GM12865 (cell line): ENCODE results near the gene FAM78A.

Experiments
- DNase-seq: peaks from one replicate; pipeline ENCODE4 v3.0.0; 2010; ENCODE audit warnings: low read depth
- H3K4me3 ChIP-seq: 2 replicates; pipeline ENCODE4 v1.5.1; 2011; ENCODE audit warnings: mild to moderate bottlenecking, low read depth, low read length, control low read depth
- TF ChIP-seq, protein P1 (sequence below): IDR thresholded peaks from 2 replicates; pipeline ENCODE4 v1.5.1; 2011; ENCODE audit warnings: low read length, control low read depth, low read depth, inconsistent platforms; ENCODE audit not compliant: insufficient read depth; ENCODE audit errors: missing control alignments

Gene FAM78A

DNA sequence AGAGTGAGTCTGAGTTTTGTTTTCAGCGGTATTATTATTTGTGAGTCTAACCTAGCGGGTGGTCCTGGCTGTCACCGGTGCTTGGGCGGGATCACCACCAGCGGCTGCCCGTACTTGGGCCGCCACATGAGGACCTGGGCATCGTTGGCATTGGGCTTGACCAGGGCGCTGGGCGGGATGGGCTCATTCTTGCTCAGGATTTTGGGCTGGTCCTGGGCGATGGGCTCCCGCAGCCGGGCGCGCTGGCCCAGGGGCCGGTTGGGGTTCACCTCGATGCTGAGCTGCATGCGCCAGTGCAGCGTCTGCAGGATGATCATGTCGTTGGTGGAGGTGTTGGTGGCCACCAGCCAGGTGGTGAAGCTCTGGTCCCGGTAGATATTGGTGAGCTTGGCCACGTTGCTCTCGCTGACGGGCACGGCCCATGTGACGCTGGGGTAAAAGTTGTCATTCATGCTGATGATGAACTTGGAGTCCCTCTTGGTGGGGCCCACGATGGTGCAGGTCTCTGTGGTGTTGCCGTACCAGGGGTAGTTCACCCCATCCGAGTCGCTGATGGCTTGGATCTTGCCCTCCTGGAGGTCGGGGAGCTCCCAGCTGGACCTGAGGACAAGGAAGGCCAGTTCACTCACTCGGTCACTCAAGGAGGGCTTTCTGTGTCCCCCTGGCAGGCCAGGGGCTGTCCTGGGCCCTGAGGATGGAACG, 15.4 kb downstream of the FAM78A start:
- no peak overlapping the region for H3K4me3 ChIP-seq
- TF ChIP-seq, protein P1, sequence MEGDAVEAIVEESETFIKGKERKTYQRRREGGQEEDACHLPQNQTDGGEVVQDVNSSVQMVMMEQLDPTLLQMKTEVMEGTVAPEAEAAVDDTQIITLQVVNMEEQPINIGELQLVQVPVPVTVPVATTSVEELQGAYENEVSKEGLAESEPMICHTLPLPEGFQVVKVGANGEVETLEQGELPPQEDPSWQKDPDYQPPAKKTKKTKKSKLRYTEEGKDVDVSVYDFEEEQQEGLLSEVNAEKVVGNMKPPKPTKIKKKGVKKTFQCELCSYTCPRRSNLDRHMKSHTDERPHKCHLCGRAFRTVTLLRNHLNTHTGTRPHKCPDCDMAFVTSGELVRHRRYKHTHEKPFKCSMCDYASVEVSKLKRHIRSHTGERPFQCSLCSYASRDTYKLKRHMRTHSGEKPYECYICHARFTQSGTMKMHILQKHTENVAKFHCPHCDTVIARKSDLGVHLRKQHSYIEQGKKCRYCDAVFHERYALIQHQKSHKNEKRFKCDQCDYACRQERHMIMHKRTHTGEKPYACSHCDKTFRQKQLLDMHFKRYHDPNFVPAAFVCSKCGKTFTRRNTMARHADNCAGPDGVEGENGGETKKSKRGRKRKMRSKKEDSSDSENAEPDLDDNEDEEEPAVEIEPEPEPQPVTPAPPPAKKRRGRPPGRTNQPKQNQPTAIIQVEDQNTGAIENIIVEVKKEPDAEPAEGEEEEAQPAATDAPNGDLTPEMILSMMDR = no peak
- no peak for DNase-seq

DNA sequence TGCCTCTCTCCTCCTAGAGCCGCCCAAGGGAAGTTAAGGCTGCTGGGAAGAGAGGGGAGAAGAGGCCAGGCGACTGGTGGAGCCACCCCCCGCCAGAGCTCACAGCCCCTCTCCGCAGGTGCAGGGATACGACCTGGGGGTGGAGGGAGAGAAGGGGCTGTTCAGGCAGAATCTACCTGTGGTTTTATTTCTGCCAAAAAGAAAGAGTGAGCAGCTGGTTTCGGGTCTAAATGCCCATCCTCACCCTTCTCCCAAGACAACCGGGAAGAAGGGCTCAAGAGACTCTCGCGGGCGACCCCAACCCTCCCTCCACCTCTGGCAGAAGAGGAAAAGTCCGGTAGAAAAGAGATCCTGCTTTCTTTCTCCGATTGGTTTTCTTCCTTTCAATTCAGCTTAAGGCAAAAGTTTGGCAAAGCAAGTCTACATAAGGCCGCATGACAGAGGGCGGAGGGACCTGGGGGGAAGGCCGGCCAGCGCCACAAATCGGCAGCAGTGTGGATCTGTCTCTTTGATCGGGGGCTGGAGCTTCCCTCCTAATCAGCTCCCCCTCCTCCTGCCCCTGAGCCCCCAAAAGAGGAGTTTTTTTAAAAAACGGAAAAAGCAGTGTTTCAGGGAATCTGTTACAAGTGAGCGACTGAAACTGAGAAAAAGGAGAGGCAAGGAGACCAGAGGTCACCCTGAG, 16.3 kb downstream of the FAM78A start:
- no peak for DNase-seq
- H3K4me3 ChIP-seq = no peak overlapping the region
- TF ChIP-seq, protein P1 = no peak

DNA sequence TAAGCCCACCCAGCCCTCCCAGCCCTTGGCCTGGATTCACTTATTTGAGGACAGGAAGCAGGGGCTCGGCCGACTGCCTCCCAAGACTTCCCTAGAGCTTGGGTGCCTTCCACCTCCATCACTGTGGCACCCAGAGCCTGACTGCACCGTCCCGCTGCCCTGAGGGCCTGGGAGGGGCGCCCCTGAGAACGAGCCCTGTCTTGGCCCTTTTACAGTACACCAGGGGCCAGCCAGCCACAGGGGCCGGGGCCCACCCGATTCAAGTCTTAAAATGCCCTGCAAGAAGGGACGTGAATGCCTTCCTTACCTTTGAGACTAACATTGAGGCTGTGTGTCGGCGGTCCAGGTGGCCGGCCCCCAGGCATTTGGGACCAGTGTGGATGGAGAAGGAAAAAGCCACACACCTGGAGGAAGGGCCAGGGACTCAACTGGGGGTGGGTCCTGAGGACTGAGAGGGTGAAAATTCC, 16.8 kb downstream of the FAM78A start:
- TF ChIP-seq, protein P1 = no peak
- no peak for DNase-seq
- H3K4me3 ChIP-seq = no peak overlapping the region

DNA sequence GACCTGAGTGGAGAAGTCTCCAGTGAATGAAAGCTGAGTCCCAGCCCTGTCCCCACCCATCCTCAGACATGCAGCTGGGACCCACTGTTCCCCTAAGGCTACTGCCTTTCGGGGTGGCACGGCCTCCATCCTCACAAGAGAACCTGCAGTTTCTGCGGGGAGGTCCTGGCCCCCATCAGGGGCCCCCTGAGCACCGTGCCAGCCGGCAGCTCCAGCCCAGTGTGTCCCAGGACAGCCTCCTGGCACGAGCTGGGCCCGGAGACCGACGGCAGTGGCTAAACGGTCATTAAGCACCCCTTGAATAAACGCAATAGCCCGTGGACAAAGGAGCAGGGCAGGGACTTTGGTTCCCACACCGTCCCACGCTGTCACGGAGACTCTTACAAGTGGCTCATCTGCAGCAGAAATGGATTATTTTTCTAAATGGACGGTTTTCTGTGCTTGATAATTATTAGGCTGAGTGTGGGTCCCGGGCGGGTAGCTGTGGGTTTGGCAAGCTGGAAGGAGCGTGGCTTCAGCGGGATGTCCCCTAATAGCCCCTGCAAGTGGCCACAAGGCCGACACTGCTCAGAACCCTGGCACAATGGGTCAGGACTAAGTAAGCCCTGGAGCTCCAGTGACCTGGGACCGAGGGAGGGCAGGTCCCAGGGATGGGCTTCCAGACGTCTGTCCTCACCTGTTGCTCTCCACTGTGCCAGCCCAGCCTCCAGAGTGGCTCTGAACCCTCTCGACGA, 17.4 kb downstream of the FAM78A start:
- no peak for DNase-seq
- no peak overlapping the region for H3K4me3 ChIP-seq
- TF ChIP-seq, protein P1 = no peak

DNA sequence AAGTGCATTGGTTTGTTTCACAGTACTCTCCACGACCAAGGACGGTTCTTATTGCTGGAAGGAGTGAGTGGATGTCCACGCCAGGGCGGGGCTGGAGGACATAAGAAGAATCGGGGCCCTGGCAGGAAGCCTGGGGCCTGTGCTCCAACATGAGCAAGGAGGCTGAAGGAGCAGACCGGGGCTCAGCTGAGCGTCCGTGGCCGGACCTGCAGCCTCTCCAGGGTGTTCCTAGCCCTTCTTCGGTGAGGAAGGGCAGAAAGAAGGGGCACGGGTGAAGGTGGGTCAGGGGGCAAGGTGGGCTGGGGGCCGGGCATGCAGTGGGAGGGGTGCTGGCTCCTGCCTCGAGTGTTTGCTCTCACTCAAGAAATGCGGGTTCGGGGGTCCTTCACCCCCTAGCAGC, 18.1 kb downstream of the FAM78A start:
- no peak for DNase-seq
- no peak overlapping the region for H3K4me3 ChIP-seq
- TF ChIP-seq, protein P1 = no peak

DNA sequence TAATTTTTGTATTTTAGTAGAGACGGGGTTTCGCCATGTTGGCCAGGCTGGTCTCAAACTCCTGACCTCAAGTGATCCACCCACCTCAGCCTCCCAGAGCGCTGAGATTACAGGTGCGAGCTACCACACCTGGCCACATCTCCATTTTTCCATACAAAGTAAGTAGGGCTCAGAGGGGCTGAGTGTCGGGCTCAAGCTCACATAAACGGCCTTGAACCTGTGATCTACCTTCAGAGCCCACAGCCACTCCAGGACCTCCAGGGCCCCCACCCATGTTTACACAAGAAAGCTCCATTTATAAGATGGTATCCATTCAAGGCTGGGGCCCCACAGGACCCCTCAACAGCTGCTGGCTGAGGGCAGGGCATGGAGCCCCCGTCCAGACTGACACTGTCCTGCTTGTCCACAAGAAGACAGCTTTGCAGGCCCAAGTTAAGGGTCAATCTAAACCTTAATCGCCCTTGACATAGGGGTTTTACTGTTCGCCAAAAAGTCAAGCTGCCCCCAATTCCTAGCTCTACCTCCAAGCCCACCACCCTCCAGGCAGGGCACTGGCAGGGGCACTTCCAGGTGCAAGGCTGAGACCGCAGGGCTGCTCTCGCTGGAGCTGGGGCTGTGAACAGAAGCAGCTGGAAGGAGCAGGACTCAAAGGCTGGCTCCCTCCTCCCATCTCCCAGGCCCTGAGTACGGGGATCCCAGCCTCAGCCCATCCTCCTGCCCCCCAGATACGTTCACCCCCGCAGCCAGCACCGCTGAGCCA, 18.9 kb downstream of the FAM78A start:
- TF ChIP-seq, protein P1 = no peak
- no peak for DNase-seq
- no peak overlapping the region for H3K4me3 ChIP-seq
